ENCODE measurements around the gene KRT10.
A peak's percentile ranks its signal among the peaks of the same experiment; 100 is the strongest.

KRT10 gene

DNA sequence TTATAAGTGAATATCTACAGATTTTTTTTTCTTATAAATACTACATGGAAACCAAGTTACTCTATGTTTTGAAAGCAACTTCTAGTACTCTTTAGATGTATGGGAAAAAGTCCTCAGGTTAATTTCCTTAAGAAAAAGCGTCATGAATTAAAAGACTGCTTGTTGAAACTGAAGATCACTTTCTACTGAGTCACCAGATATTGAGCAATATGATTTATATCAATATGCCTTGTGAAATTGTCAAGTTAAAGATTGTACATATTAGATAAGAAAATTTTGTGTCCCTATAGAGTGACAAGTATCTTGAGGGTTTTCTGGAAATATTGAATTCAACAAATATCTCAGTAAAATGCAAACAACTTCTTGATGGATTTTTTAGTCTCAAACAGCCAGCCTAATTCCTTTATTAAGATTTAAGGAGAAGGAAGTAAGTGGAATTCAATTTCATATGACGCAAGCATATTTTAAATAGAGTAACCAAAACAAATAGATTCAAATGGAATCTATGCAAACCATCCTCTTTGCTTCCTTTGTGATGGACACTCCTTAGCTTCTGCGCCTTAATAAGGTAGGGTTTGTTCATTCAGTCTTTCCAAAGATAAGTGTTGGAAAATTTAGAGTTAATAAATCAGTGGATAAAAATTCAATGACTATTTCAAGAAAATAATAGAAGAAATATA is 28.0 kb upstream of the KRT10 start:
- Histone ChIP-seq H3K27ac (ENCODE audit: extremely low read depth, low read depth, low read length) (no peak overlapping the region), H3K36me3 (ENCODE audit: control insufficient read depth in 2 of 2, insufficient read depth in 1 of 2, low read length in 2 of 2) (no peaks in the 10 kb centered on the region), H3K4me3 (ENCODE audit: low read depth, low read length) (no peak overlapping the region), H3K9me3 (ENCODE audit: control insufficient read depth, insufficient read depth, low read depth, low read length) (no peaks in the 10 kb centered on the region), H3K4me1 (ENCODE audit: control insufficient read depth, insufficient read depth, low read length) (no peaks in the 10 kb centered on the region)
- ChIA-PET CTCF (interaction anchor here (0.6 to 1.1 kb wide), 2 partner anchors 107 to 699 kb away, joined by 3 read pairs; no protein-coding TSS in a partner anchor), POLR2A (no interaction called here)
- TF ChIP-seq ZNF423 (tag by site-specific recombination; IDR thresholded peaks at IDR 0.05) = no peak
- TF ChIP-seq ZNF211 (tag by site-specific recombination; IDR thresholded peaks at IDR 0.05; ENCODE audit: low read depth) = no peak
- TF ChIP-seq ZNF335 (tag by site-specific recombination; conservative IDR thresholded peaks at IDR 0.05) = no peak
- TF ChIP-seq ZEB2 (tag by site-specific recombination; IDR thresholded peaks at IDR 0.05) = no peak

DNA sequence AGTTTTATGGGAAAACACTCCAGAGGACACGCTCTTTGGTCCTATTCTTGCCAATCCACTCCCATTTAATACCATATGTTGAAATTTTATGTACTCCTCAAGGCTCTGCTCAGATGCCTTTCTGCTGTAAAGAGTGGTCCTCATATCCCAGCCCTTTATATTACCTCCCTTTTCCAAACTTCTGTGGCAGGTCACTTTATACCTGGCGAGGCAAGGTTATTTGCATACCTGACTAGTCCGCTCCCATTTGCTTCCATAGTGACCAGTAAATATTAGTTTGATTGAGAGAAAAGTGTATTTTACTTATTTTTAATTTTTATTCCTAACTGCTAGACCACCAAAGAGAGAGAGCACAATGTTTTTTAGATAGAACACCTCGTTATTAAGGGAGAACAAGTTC is 27.3 kb upstream of the KRT10 start:
- Histone ChIP-seq H3K4me3 (ENCODE audit: low read depth, low read length) (no peak overlapping the region), H3K27ac (ENCODE audit: extremely low read depth, low read depth, low read length) (no peak overlapping the region), H3K4me1 (ENCODE audit: control insufficient read depth, insufficient read depth, low read length) (no peaks in the 10 kb centered on the region), H3K36me3 (ENCODE audit: control insufficient read depth in 2 of 2, insufficient read depth in 1 of 2, low read length in 2 of 2) (no peaks in the 10 kb centered on the region), H3K9me3 (ENCODE audit: control insufficient read depth, insufficient read depth, low read depth, low read length) (no peaks in the 10 kb centered on the region)
- no peak for TF ChIP-seq ZBTB7A (tag by site-specific recombination; IDR thresholded peaks at IDR 0.05; ENCODE audit: low read depth)
- no peak for TF ChIP-seq ZNF623 (tag by site-specific recombination; IDR thresholded peaks at IDR 0.05)
- TF ChIP-seq ZNF19 (tag by site-specific recombination; IDR thresholded peaks at IDR 0.05; ENCODE audit: low read depth) = no peak
- no peak for TF ChIP-seq SP3 (tag by site-specific recombination; IDR thresholded peaks at IDR 0.05)
- TF ChIP-seq ZXDB (tag by site-specific recombination; IDR thresholded peaks at IDR 0.05) = no peak
- TF ChIP-seq SP2 (tag by site-specific recombination; IDR thresholded peaks at IDR 0.05) = no peak
- TF ChIP-seq ZSCAN23 (tag by site-specific recombination; IDR thresholded peaks at IDR 0.05) = no peak
- TF ChIP-seq GLIS2 (tag by site-specific recombination; IDR thresholded peaks at IDR 0.05) = no peak
- no peak for TF ChIP-seq ZNF529 (tag by site-specific recombination; IDR thresholded peaks at IDR 0.05; ENCODE audit: insufficient replicate concordance)
- no peak for TF ChIP-seq HIC1 (tag by site-specific recombination; IDR thresholded peaks at IDR 0.05)
- POLR2A ChIA-PET = no interaction called here
- CTCF ChIA-PET = interaction anchor here (0.7 to 1.1 kb wide), 2 partner anchors 30 to 700 kb away, joined by 3 read pairs; no protein-coding TSS in a partner anchor

DNA sequence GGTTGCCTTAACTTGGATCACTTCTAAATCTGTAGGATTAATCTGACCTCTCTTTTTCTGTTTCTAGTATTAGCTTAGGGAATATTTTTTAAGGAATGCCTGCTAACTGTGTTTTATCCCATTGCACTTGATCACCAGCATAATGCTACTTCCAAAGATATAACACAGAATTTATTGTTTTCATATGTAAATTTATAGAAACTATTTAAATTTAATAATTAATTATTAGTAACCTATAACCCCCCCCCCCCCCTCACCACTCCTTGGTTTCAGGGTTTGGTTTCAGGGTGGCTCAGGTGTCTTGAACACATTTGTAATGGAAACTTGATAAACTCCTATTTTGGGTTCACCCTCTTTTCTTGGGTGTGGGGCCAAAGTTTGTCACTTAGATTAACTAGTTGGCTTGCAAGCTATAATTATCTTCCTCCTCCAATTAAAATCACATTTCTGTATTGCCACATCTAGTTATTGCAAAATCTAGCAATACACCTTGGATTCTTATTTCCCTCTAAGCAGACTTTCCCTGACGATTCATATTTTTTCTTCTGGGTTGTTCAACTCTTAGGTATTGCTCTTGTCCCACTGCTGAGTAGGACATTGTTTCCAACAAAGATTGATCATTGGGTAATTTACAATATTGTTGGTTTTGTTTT is 26.3 kb upstream of the KRT10 start:
- no peaks in the 10 kb centered on the region for H3K9me3 ChIP-seq (ENCODE audit: control insufficient read depth, insufficient read depth, low read depth, low read length)
- POLR2A ChIA-PET = no interaction called here
- no peak for TF ChIP-seq REPIN1 (tag by site-specific recombination; IDR thresholded peaks at IDR 0.05; ENCODE audit: low read depth)
- no peak for TF ChIP-seq TRIM28 (IDR thresholded peaks at IDR 0.05; ENCODE audit: borderline replicate concordance, low read length)
- TF ChIP-seq SP7 (tag by site-specific recombination; IDR thresholded peaks at IDR 0.05) = peak; percentile 64
- TF ChIP-seq GLI2 (tag by site-specific recombination; IDR thresholded peaks at IDR 0.05; ENCODE audit: borderline replicate concordance, low read depth) = no peak
- TF ChIP-seq ZNF488 (tag by site-specific recombination; IDR thresholded peaks at IDR 0.05) = no peak
- TF ChIP-seq WT1 (tag by site-specific recombination; IDR thresholded peaks at IDR 0.05) = no peak

More for the DNA sequence above, 26.3 kb upstream of the KRT10 start:
- Histone ChIP-seq H3K36me3 (ENCODE audit: control insufficient read depth in 2 of 2, insufficient read depth in 1 of 2, low read length in 2 of 2) (no peaks in the 10 kb centered on the region), H3K27ac (ENCODE audit: extremely low read depth, low read depth, low read length) (no peak overlapping the region), H3K4me1 (ENCODE audit: control insufficient read depth, insufficient read depth, low read length) (no peaks in the 10 kb centered on the region), H3K4me3 (ENCODE audit: low read depth, low read length) (no peak overlapping the region)
- CTCF ChIA-PET = interaction anchor here (0.6 to 3.4 kb wide), 4 partner anchors 8 to 800 kb away, joined by 3 to 17 read pairs (median 4); no protein-coding TSS in a partner anchor

All from HEK293 (cell line).